K562 (cell line): ENCODE data around the gene FAM222A. TPM values are rescaled to one million over a fixed set of nuclear protein-coding genes. Genes with fewer than 3 reads are reported as not detected.

Source experiments
- ATAC-seq: fragments of 200-7000 bp; cut with Tn5 transposase; 3 replicates; pipeline ENCODE4 v1.9.1; 2020; ENCODE audit warnings: moderate library complexity
- BruUV-seq: library from RNA; stranded (reverse); fragments of 400-500 nt; replicated peaks from 2 replicates; lab custom pipeline; 2021; lab: Mats Ljungman, UMichigan
- CTCF ChIA-PET: fragments of 300-600 bp; formaldehyde crosslinking; extraction: SDS; loops from one replicate; lab custom pipeline; 2021; ENCODE audit warnings: low intra/inter-chr PET ratio; lab: Yijun Ruan, JAX
- POLR2A ChIA-PET: fragments of 300-600, 350-650 bp; sonication (Branson Sonifier 250); formaldehyde crosslinking; extraction: SDS; loops from one replicate; lab custom pipeline; 2021; ENCODE audit warnings: antibody characterized with exemption, inconsistent platforms; lab: Yijun Ruan, JAX
- DNase-seq, 4 experiments: peaks; one replicate each; pipeline versions ENCODE4 v3.0.0 to v3.0.0-alpha.2; 2011 to 2018; ENCODE audit warnings: low spot score in 3 of 4, mixed read lengths in 3 of 4; ENCODE audit errors: extremely low read depth in 1 of 4
- FAIRE-seq: peaks from 2 replicates; lab custom pipeline; 2011; peaks lifted over from hg19 to GRCh38; lab: Jason Lieb, UNC
- H2AFZ ChIP-seq: 2 replicates; pipeline ENCODE4 v1.6.0; 2011; ENCODE audit warnings: low read depth, low read length, control low read depth, inconsistent platforms
- H3K27ac ChIP-seq: fragments of 200-600 bp; 3 replicates; pipeline ENCODE4 v1.8.0; 2011; ENCODE audit warnings: low read depth, mild to moderate bottlenecking, control low read depth, inconsistent platforms, low read length, moderate library complexity, mixed read lengths; ENCODE audit errors: extremely low read depth
- H3K27me3 ChIP-seq, 2 experiments: fragments of 300-600 bp in 1 of 2; 2 replicates in 1 of 2; 3 replicates in 1 of 2; pipeline versions ENCODE4 v1.6.0 to v1.8.0; 2011; ENCODE audit warnings: inconsistent platforms in 2 of 2, low read length in 2 of 2, mild to moderate bottlenecking in 1 of 2, mixed read lengths in 1 of 2, moderate library complexity in 1 of 2; ENCODE audit not compliant: control insufficient read depth in 2 of 2, insufficient read depth in 2 of 2
- H3K36me3 ChIP-seq: fragments of 300-600 bp; 3 replicates; pipeline ENCODE4 v1.8.0; 2011; ENCODE audit warnings: mild to moderate bottlenecking, low read length, inconsistent platforms; ENCODE audit not compliant: control insufficient read depth, insufficient read depth
- H3K4me1 ChIP-seq, 2 experiments: fragments of 200-600 bp in 1 of 2; replicated peaks in 1 of 2; 2 replicates in 1 of 2; 3 replicates in 1 of 2; pipeline versions ENCODE4 v1.5.1 to v1.8.0; 2011; ENCODE audit warnings: inconsistent platforms in 2 of 2, low read length in 2 of 2, mild to moderate bottlenecking in 1 of 2, mixed read lengths in 1 of 2, moderate library complexity in 1 of 2; ENCODE audit not compliant: control insufficient read depth in 2 of 2, insufficient read depth in 2 of 2
- H3K4me2 ChIP-seq: 2 replicates; pipeline ENCODE4 v1.6.1; 2011; ENCODE audit warnings: low read length, control low read depth, inconsistent platforms, mixed read lengths; ENCODE audit not compliant: insufficient read depth
- H3K4me3 ChIP-seq: fragments of 200-600 bp; sonication (generic), shearing (Covaris generic); 2 replicates; pipeline ENCODE4 v1.5.1; 2016; ENCODE audit warnings: control low read depth, inconsistent platforms
- H3K79me2 ChIP-seq: fragments of 200-600 bp; 3 replicates; pipeline ENCODE4 v1.8.0; 2011; ENCODE audit warnings: low read length, inconsistent platforms; ENCODE audit not compliant: control insufficient read depth, insufficient read depth
- H3K9ac ChIP-seq, 2 experiments: 2 replicates each; pipeline versions ENCODE4 v1.6.0 to v1.6.1; 2011; ENCODE audit warnings: low read depth in 2 of 2, low read length in 2 of 2, control low read depth in 1 of 2, inconsistent platforms in 1 of 2, mild to moderate bottlenecking in 1 of 2, mixed read lengths in 1 of 2; ENCODE audit not compliant: insufficient read depth in 1 of 2
- H3K9me1 ChIP-seq: one replicate; pipeline ENCODE4 v1.6.0; 2011; ENCODE audit warnings: inconsistent platforms, mild to moderate bottlenecking, low read length, moderate library complexity; ENCODE audit not compliant: control insufficient read depth, insufficient read depth
- H3K9me3 ChIP-seq: replicated peaks from 2 replicates; pipeline ENCODE4 v1.5.1; 2011; ENCODE audit warnings: low read depth, low read length, inconsistent platforms; ENCODE audit not compliant: control insufficient read depth, insufficient read depth
- H4K20me1 ChIP-seq: replicated peaks from 2 replicates; pipeline ENCODE4 v1.6.1; 2011; ENCODE audit warnings: low read length, inconsistent platforms, mixed read lengths; ENCODE audit not compliant: control insufficient read depth, insufficient read depth
- ARID3B ChIP-seq: fragments of 250-450 bp; sonication (Bioruptor Pico); IDR thresholded peaks from 2 replicates; pipeline ENCODE4 v1.4.0; 2020; ENCODE audit warnings: borderline replicate concordance
- EHMT2 ChIP-seq: fragments of 450-650 bp; IDR thresholded peaks from 2 replicates; pipeline ENCODE4 v1.6.1; 2018; ENCODE audit warnings: antibody characterized with exemption
- ESRRB ChIP-seq: fragments of 250-450 bp; sonication (Bioruptor Pico); IDR thresholded peaks from 2 replicates; pipeline ENCODE4 v1.5.0; 2020; ENCODE audit warnings: mild to moderate bottlenecking, moderate library complexity, borderline replicate concordance
- ETV5 ChIP-seq: sonication (generic); formaldehyde crosslinking; IDR thresholded peaks from 2 replicates; pipeline ENCODE4 v1.4.0; 2020; ENCODE audit warnings: low read depth, mild to moderate bottlenecking, missing genetic modification reagents
- HINFP ChIP-seq: fragments of 450-650 bp; conservative IDR thresholded peaks from 2 replicates; pipeline ENCODE4 v1.6.1; 2016; ENCODE audit warnings: missing genetic modification characterization, low read depth, mild to moderate bottlenecking, control low read depth, missing compliant biosample characterization
- KDM1A ChIP-seq, 2 experiments: fragments of 450-650 bp; IDR thresholded peaks; 2 replicates each; pipeline ENCODE4 v1.6.1; 2016; ENCODE audit warnings: mild to moderate bottlenecking in 2 of 2
- MEIS2 ChIP-seq: fragments of 450-650 bp; IDR thresholded peaks from 2 replicates; pipeline ENCODE4 v1.6.1; 2014; ENCODE audit warnings: mild to moderate bottlenecking; ENCODE audit not compliant: partially characterized antibody
- PML ChIP-seq: IDR thresholded peaks from 2 replicates; pipeline ENCODE4 v1.6.1; 2012; ENCODE audit warnings: low read length, inconsistent platforms
- WGBS: fragments of 100-300 bp; shearing (Covaris generic); methylation state at CpG from one replicate; pipeline ENCODE4 v1.1.6; 2016; ENCODE audit warnings: low coverage, mixed read lengths; ENCODE audit not compliant: insufficient coverage; ENCODE audit errors: missing lambda C conversion rate; 5-methylcytosine and 5-hydroxymethylcytosine counted together
- in situ Hi-C: fragments of 300-500 bp; cut with MboI; formaldehyde crosslinking; loops from 4 replicates; pipeline ENCODE4 v1.15.0; 2018; ENCODE audit warnings: inconsistent platforms, mixed read lengths
- intact Hi-C: fragments of 100-400 bp; cut with micrococcal nuclease; formaldehyde crosslinking; loops from 2 replicates; pipeline ENCODE4 v1.14.2; 2022
- polyA plus RNA-seq, 8 experiments: library from polyadenylated mRNA; depleted of rRNA in 4 of 8; stranded (reverse) in 5 of 8; unstranded in 3 of 8; fragments of >200 nt; fragmentation: Nextera tagmentation in 2 of 8; fragmentation: Illumina TruSeq in 1 of 8; extraction: Ambion mirVana in 2 of 8; extraction: Trizol in 1 of 8; gene quantifications; 2 replicates each; pipeline versions ENCODE4 v1.2.1 to v1.2.3, GENCODE V29; 2011 to 2014; ENCODE audit warnings: inconsistent platforms in 1 of 8, missing spikeins in 1 of 8
- total RNA-seq, 7 experiments: library from RNA; depleted of rRNA in 6 of 7; stranded (reverse); fragments of >200 nt in 6 of 7; fragmentation: Illumina TruSeq in 2 of 7; extraction: Trizol in 2 of 7; gene quantifications; 2 replicates each; pipeline versions ENCODE4 v1.2.1 to v1.2.3, GENCODE V29; 2011 to 2021; ENCODE audit warnings: low replicate concordance in 1 of 7

FAM222A gene
- total and polyA plus RNA-seq, 9 of the 15 experiments (the other 6 are each of a cell fraction or from before 2014, with no cell fraction given): 0.03 to 0.36 (median 0.12) TPM; not detected in 1

- no TSS peak for BruUV-seq
Measured at GRCh38 chr12:109813810-109814416, 100.3 kb downstream of the FAM222A start.

More at GRCh38 chr12:109813810-109814416, 100.3 kb downstream of the FAM222A start:
- Histone ChIP-seq H3K9ac (no peak overlapping the region), H3K4me1 (no peaks in the 10 kb centered on the region; a peak in 1 of 5 replicates), H3K4me3 (no peak overlapping the region), H3K27ac (no peak overlapping the region), H3K27me3 (peaks cover under 1 to 29% of the 10 kb centered on the region in 2 experiments; a peak in 4 of 5 replicates), H3K9me3 (no peaks in the 10 kb centered on the region), H3K79me2 (no peaks in the 10 kb centered on the region), H3K4me2 (no peak overlapping the region), H3K36me3 (no peaks in the 10 kb centered on the region), H3K9me1 (no peaks in the 10 kb centered on the region), H4K20me1 (no peaks in the 10 kb centered on the region; the same call in 1 of the 2 replicates), H2AFZ (no peak overlapping the region)
- CTCF ChIA-PET: no interaction called here
- ATAC-seq: no peak
- in situ Hi-C loops: no loop called here
- no peak for DNase-seq
- peak; percentile 51; the same call in 1 of the 2 replicates for TF ChIP-seq EHMT2
- peak; percentile 20 for TF ChIP-seq MEIS2
- TF ChIP-seq ETV5 (CRISPR knock-in tag): no peak
- no peak for TF ChIP-seq HINFP (tag)
- no peak for TF ChIP-seq ESRRB (CRISPR knock-in tag)
- peak; percentile 23 to 37; a peak in 3 of 4 replicates for TF ChIP-seq KDM1A (IDR thresholded peaks at IDR 0.05)
- no peak for TF ChIP-seq ARID3B (CRISPR knock-in tag)
- no peak for TF ChIP-seq PML
- intact Hi-C loops: no loop called here
- FAIRE-seq: no peak
- POLR2A ChIA-PET: interaction anchor here (0.9 kb wide), 1 partner anchor 213 kb away, joined by 3 read pairs; no protein-coding TSS in a partner anchor
- WGBS: 0% methylated on average over 6 of the region's 6 CpGs
